ENCODE results near the gene ADAM15.

Gene ADAM15

GRCh38 chr1:155009742-155010141 is 41.4 kb upstream of the ADAM15 start:
- H3K4me3 ChIP-seq (ENCODE audit: low read depth, low read length), result no peak overlapping the region
- H3K9me3 ChIP-seq (ENCODE audit: control insufficient read depth, insufficient read depth, low read depth, low read length), result no peaks in the 10 kb centered on the region
- ChIA-PET CTCF (no interaction called here), POLR2A (no interaction called here)
- H3K27ac ChIP-seq (ENCODE audit: extremely low read depth, low read depth, low read length), result no peak overlapping the region
- H3K4me1 ChIP-seq (ENCODE audit: control insufficient read depth, insufficient read depth, low read length), result peaks cover 11% of the 10 kb centered on the region
- TF ChIP-seq MEIS1 (CRISPR knock-in tag; IDR thresholded peaks at IDR 0.05; ENCODE audit: borderline replicate concordance), result no peak
- no peak for TF ChIP-seq OVOL3 (tag by site-specific recombination; IDR thresholded peaks at IDR 0.05)
- no peak for TF ChIP-seq BCL11B (tag by site-specific recombination; IDR thresholded peaks at IDR 0.05; ENCODE audit: low read depth)
- TF ChIP-seq ZNF366 (tag by site-specific recombination; conservative IDR thresholded peaks at IDR 0.05), result peak; percentile 75; the same call in 1 of the 2 replicates
- TF ChIP-seq ZNF274 (IDR thresholded peaks at IDR 0.05; ENCODE audit: low read length), result no peak
- no peak for TF ChIP-seq ZNF274 (tag by site-specific recombination; IDR thresholded peaks at IDR 0.05; ENCODE audit: borderline replicate concordance)
- TF ChIP-seq ZBTB17 (tag by site-specific recombination; IDR thresholded peaks at IDR 0.05), result 0 out of 2 replicates have a peak, but pooled peaks have one; percentile 19
- no peak for TF ChIP-seq ZNF610 (tag by site-specific recombination; IDR thresholded peaks at IDR 0.05; ENCODE audit: borderline replicate concordance)
- TF ChIP-seq PRDM4 (tag by site-specific recombination; IDR thresholded peaks at IDR 0.05), result no peak
- peak; percentile 78 for TF ChIP-seq ZBTB48 (tag by site-specific recombination; IDR thresholded peaks at IDR 0.05)
- no peak for TF ChIP-seq ZNF792 (tag by site-specific recombination; IDR thresholded peaks at IDR 0.05)
- TF ChIP-seq PRDM1 (tag by site-specific recombination; IDR thresholded peaks at IDR 0.05), result peak; percentile 95
- peak; percentile 56; the same call in 1 of the 2 replicates for TF ChIP-seq ZNF600 (tag by site-specific recombination; IDR thresholded peaks at IDR 0.05)
- TF ChIP-seq, protein P1, sequence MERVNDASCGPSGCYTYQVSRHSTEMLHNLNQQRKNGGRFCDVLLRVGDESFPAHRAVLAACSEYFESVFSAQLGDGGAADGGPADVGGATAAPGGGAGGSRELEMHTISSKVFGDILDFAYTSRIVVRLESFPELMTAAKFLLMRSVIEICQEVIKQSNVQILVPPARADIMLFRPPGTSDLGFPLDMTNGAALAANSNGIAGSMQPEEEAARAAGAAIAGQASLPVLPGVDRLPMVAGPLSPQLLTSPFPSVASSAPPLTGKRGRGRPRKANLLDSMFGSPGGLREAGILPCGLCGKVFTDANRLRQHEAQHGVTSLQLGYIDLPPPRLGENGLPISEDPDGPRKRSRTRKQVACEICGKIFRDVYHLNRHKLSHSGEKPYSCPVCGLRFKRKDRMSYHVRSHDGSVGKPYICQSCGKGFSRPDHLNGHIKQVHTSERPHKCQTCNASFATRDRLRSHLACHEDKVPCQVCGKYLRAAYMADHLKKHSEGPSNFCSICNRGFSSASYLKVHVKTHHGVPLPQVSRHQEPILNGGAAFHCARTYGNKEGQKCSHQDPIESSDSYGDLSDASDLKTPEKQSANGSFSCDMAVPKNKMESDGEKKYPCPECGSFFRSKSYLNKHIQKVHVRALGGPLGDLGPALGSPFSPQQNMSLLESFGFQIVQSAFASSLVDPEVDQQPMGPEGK (tag by site-specific recombination; IDR thresholded peaks at IDR 0.05), result peak; percentile 64
- H3K36me3 ChIP-seq (ENCODE audit: control insufficient read depth in 2 of 2, insufficient read depth in 1 of 2, low read length in 2 of 2), result peaks cover 0 to 17% of the 10 kb centered on the region in 2 experiments; a peak in 1 of 3 replicates

- CTCF ChIA-PET, result interaction anchor here (0.6 kb wide), 1 partner anchor 157 kb away, joined by 4 read pairs; no protein-coding TSS in a partner anchor
- H3K36me3 ChIP-seq (ENCODE audit: control insufficient read depth in 2 of 2, insufficient read depth in 1 of 2, low read length in 2 of 2), result peaks cover 0 to 23% of the 10 kb centered on the region in 2 experiments; a peak in 1 of 3 replicates
- no peaks in the 10 kb centered on the region for H3K9me3 ChIP-seq (ENCODE audit: control insufficient read depth, insufficient read depth, low read depth, low read length)
- no peak overlapping the region for H3K4me3 ChIP-seq (ENCODE audit: low read depth, low read length)
- H3K4me1 ChIP-seq (ENCODE audit: control insufficient read depth, insufficient read depth, low read length), result peaks cover 10% of the 10 kb centered on the region
- POLR2A ChIA-PET, result interaction anchor here (0.6 kb wide), 1 partner anchor 27 kb away, joined by 5 read pairs; the partner anchor contains the start of gene FLAD1
- no peak overlapping the region for H3K27ac ChIP-seq (ENCODE audit: extremely low read depth, low read depth, low read length)
- no peak for TF ChIP-seq ZNF560 (tag by site-specific recombination; IDR thresholded peaks at IDR 0.05; ENCODE audit: borderline replicate concordance)
- peak; percentile 61 for TF ChIP-seq ZNF341 (tag by site-specific recombination; IDR thresholded peaks at IDR 0.05; ENCODE audit: low read depth)
- TF ChIP-seq ZNF529 (tag by site-specific recombination; IDR thresholded peaks at IDR 0.05; ENCODE audit: insufficient replicate concordance), result no peak
- TF ChIP-seq ZBTB6 (tag by site-specific recombination; IDR thresholded peaks at IDR 0.05), result 0 out of 2 replicates have a peak, but pooled peaks have one; percentile 12
- TF ChIP-seq ZNF174 (tag by site-specific recombination; IDR thresholded peaks at IDR 0.05), result no peak
- TF ChIP-seq ZNF169 (tag by site-specific recombination; IDR thresholded peaks at IDR 0.05), result no peak
- TF ChIP-seq IKZF3 (tag by site-specific recombination; IDR thresholded peaks at IDR 0.05), result peak; percentile 50; the same call in 1 of the 2 replicates
- TF ChIP-seq, protein P2, sequence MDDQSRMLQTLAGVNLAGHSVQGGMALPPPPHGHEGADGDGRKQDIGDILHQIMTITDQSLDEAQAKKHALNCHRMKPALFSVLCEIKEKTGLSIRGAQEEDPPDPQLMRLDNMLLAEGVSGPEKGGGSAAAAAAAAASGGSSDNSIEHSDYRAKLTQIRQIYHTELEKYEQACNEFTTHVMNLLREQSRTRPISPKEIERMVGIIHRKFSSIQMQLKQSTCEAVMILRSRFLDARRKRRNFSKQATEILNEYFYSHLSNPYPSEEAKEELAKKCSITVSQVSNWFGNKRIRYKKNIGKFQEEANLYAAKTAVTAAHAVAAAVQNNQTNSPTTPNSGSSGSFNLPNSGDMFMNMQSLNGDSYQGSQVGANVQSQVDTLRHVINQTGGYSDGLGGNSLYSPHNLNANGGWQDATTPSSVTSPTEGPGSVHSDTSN (CRISPR knock-in tag; IDR thresholded peaks at IDR 0.05), result no peak
These were observed 40.8 kb upstream of the ADAM15 start for GRCh38 chr1:155010211-155010918.

All from HEK293 (cell line).